Sigmoid colon (tissue), 4 donors: ENCODE data around the gene ZBTB5.

Source experiments
- EP300 ChIP-seq, 4 donors: sonication (generic); formaldehyde crosslinking; IDR thresholded peaks; one replicate each; pipeline ENCODE4 v1.6.1; 2017; ENCODE audit warnings: antibody characterized with exemption in 4 of 4
- POLR2A ChIP-seq, 2 donors: fragments of 450-650 bp; IDR thresholded peaks; one replicate each; pipeline ENCODE4 v1.6.1; 2016; ENCODE audit warnings: antibody characterized with exemption in 2 of 2, mild to moderate bottlenecking in 2 of 2, moderate library complexity in 2 of 2
- POLR2AphosphoS5 ChIP-seq, 4 donors: sonication (generic); formaldehyde crosslinking; IDR thresholded peaks; one replicate each; pipeline ENCODE4 v1.6.1; 2017; ENCODE audit warnings: antibody characterized with exemption in 4 of 4
- TF ChIP-seq, protein P1 (sequence below), 4 experiments: fragments of 450-650 bp in 3 of 4; fragments of 200-600 bp in 1 of 4; IDR thresholded peaks; one replicate each; pipeline ENCODE4 v1.5.1; 2016 to 2019; ENCODE audit warnings: antibody characterized with exemption in 4 of 4, mild to moderate bottlenecking in 3 of 4, moderate library complexity in 2 of 4

- TF ChIP-seq, protein P1, sequence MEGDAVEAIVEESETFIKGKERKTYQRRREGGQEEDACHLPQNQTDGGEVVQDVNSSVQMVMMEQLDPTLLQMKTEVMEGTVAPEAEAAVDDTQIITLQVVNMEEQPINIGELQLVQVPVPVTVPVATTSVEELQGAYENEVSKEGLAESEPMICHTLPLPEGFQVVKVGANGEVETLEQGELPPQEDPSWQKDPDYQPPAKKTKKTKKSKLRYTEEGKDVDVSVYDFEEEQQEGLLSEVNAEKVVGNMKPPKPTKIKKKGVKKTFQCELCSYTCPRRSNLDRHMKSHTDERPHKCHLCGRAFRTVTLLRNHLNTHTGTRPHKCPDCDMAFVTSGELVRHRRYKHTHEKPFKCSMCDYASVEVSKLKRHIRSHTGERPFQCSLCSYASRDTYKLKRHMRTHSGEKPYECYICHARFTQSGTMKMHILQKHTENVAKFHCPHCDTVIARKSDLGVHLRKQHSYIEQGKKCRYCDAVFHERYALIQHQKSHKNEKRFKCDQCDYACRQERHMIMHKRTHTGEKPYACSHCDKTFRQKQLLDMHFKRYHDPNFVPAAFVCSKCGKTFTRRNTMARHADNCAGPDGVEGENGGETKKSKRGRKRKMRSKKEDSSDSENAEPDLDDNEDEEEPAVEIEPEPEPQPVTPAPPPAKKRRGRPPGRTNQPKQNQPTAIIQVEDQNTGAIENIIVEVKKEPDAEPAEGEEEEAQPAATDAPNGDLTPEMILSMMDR (IDR thresholded peaks at IDR 0.05), result no peak
- TF ChIP-seq EP300 (IDR thresholded peaks at IDR 0.05), result no peak
- TF ChIP-seq POLR2AphosphoS5 (IDR thresholded peaks at IDR 0.05), result no peak
- TF ChIP-seq POLR2A (IDR thresholded peaks at IDR 0.05), result no peak
Observed at GRCh38 chr9:37456817-37457216, 8.4 kb downstream of the ZBTB5 start.
